Fibroblast of lung (primary cell): ENCODE measurements around the gene FDPS.

Experiments
- EZH2 ChIP-seq: IDR thresholded peaks from 2 replicates; pipeline ENCODE4 v1.5.1; 2012; ENCODE audit warnings: low read length, control low read depth, mild to moderate bottlenecking; ENCODE audit errors: missing control alignments
- TF ChIP-seq, protein P1 (sequence below), 2 donors: IDR thresholded peaks in 1 of 2; conservative IDR thresholded peaks in 1 of 2; 1 replicate in 1 of 2; 2 replicates in 1 of 2; pipeline ENCODE4 v1.5.1; 2011 to 2012; ENCODE audit warnings: low read length in 2 of 2, control low read depth in 1 of 2, inconsistent platforms in 1 of 2, low read depth in 1 of 2, mild to moderate bottlenecking in 1 of 2

DNA sequence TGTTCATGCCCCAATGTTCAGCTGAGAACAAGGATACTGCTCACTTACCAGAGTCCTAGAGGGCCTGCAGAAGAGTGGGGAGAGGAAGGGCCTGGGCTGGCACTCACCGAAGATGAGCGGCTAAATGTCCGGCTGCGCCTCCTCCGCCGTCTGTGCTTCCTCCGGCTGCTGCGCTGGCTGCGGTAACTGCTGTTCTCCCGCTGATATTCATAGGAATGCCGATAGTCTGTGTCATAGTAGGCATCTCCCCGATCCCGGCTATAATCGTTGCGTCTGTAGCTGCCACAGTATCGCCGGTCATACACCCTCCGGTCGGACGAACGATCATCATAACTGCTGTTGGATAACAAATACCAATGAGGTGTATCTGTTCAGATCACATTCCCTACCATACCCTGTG lies 39.3 kb upstream of the FDPS start:
- TF ChIP-seq, protein P1, sequence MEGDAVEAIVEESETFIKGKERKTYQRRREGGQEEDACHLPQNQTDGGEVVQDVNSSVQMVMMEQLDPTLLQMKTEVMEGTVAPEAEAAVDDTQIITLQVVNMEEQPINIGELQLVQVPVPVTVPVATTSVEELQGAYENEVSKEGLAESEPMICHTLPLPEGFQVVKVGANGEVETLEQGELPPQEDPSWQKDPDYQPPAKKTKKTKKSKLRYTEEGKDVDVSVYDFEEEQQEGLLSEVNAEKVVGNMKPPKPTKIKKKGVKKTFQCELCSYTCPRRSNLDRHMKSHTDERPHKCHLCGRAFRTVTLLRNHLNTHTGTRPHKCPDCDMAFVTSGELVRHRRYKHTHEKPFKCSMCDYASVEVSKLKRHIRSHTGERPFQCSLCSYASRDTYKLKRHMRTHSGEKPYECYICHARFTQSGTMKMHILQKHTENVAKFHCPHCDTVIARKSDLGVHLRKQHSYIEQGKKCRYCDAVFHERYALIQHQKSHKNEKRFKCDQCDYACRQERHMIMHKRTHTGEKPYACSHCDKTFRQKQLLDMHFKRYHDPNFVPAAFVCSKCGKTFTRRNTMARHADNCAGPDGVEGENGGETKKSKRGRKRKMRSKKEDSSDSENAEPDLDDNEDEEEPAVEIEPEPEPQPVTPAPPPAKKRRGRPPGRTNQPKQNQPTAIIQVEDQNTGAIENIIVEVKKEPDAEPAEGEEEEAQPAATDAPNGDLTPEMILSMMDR (conservative IDR thresholded peaks at IDR 0.05 in 1 of 2, IDR thresholded peaks at IDR 0.05 in 1 of 2; ENCODE audit: low read depth in 1 of 2, low read length in 2 of 2): no peak
- no peak for TF ChIP-seq EZH2
